ENCODE data around the gene CHERP. TPM values are rescaled to one million over a fixed set of nuclear protein-coding genes. Genes with fewer than 3 reads are reported as not detected.

The CHERP gene
- total and polyA plus RNA-seq, 12 donors, result 2.9 to 50.7 (median 19.0) TPM

DNA sequence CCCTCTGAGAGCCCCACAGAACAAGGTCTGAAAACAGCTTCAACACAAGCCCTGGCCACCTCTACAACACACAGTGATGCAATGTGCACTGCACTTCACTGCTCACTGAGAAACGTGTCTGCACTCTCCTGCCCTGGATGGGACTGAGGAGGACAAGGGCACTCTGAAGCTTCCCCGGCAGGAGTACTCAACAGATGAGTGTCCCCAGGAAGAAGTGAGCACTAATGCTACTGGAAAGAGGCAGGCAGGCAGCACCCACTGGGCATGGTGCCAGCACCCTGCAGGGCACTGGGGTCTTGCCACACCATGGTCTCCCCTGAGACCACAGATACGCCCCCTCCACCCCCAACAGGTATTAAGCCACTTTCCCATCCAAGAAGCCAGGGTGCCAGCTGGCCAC lies 47.7 kb upstream of the CHERP start:
- no peak for TF ChIP-seq POLR2A (IDR thresholded peaks at IDR 0.05)
- TF ChIP-seq, protein P1, sequence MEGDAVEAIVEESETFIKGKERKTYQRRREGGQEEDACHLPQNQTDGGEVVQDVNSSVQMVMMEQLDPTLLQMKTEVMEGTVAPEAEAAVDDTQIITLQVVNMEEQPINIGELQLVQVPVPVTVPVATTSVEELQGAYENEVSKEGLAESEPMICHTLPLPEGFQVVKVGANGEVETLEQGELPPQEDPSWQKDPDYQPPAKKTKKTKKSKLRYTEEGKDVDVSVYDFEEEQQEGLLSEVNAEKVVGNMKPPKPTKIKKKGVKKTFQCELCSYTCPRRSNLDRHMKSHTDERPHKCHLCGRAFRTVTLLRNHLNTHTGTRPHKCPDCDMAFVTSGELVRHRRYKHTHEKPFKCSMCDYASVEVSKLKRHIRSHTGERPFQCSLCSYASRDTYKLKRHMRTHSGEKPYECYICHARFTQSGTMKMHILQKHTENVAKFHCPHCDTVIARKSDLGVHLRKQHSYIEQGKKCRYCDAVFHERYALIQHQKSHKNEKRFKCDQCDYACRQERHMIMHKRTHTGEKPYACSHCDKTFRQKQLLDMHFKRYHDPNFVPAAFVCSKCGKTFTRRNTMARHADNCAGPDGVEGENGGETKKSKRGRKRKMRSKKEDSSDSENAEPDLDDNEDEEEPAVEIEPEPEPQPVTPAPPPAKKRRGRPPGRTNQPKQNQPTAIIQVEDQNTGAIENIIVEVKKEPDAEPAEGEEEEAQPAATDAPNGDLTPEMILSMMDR (IDR thresholded peaks at IDR 0.05), result no peak
- intact Hi-C loops (cut with DNase I), result no loop called here
- DNase-seq, result no peak
- no peak overlapping the region for H3K4me3 ChIP-seq
- H3K27me3 ChIP-seq, result no peaks in the 10 kb centered on the region
- H3K27ac ChIP-seq, result peak overlapping the region in 2 of 5 donors; percentile 17 to 28
- H3K36me3 ChIP-seq (replicated peaks in 1 of 2), result no peaks in the 10 kb centered on the region
- WGBS, 4 donors, result 51 to 60% (median 56%) methylated on average over 1 to 3 of the region's 3 CpGs
- H3K4me1 ChIP-seq (replicated peaks in 1 of 2), result peaks cover 39 to 81% of the 10 kb centered on the region in 2 donors
- H3K9me3 ChIP-seq (replicated peaks in 1 of 3), result no peaks in the 10 kb centered on the region

DNA sequence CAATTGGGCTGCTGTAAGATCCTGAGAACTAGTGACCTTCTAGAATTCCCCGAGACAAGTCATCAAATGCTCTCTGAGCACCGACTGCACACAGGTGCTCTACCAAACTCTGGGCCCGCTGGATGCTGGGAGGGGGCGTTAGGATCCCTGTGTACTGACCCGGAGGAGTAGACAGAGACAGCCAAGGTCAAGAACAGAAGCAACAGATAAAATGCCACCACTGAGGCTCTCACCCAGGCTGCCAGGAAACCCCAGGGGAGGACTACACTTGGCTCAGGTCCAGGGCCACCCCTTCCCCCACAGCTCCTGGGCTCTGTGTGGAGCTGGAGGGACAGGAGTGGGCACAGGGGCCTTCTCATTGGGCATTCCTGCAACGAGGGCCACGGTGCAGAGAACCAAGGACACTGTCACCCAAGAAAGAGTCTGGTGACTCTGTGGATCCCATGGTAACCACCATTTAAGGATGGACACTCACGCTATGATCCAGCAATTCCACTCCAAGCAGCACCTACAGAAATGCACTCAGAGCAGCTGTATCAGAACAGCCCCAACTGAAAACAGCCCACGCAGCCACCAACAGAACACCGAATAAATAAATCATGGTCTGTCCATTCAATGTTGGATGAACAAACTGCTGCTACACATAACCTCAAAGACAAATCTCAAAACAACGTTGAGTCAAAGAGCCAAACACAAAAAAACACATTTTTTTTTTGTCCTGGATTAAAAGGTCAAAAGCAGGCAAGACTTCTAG lies 46.8 kb upstream of the CHERP start:
- TF ChIP-seq POLR2A (IDR thresholded peaks at IDR 0.05), result no peak
- TF ChIP-seq, protein P1 (IDR thresholded peaks at IDR 0.05), result no peak
- Histone ChIP-seq H3K4me3 (no peak overlapping the region), H3K9me3 (replicated peaks in 1 of 3) (no peaks in the 10 kb centered on the region), H3K27ac (peak overlapping the region in 3 of 5 donors; percentile 52 to 72 (median 58)), H3K27me3 (no peaks in the 10 kb centered on the region), H3K4me1 (replicated peaks in 1 of 2) (peaks cover 39 to 80% of the 10 kb centered on the region in 2 donors), H3K36me3 (replicated peaks in 1 of 2) (no peaks in the 10 kb centered on the region)
- DNase-seq, result no peak
- 41 to 54% (median 42%) methylated on average over 8 to 11 of the region's 11 CpGs for WGBS, 4 donors
- intact Hi-C loops (cut with DNase I), result no loop called here

DNA sequence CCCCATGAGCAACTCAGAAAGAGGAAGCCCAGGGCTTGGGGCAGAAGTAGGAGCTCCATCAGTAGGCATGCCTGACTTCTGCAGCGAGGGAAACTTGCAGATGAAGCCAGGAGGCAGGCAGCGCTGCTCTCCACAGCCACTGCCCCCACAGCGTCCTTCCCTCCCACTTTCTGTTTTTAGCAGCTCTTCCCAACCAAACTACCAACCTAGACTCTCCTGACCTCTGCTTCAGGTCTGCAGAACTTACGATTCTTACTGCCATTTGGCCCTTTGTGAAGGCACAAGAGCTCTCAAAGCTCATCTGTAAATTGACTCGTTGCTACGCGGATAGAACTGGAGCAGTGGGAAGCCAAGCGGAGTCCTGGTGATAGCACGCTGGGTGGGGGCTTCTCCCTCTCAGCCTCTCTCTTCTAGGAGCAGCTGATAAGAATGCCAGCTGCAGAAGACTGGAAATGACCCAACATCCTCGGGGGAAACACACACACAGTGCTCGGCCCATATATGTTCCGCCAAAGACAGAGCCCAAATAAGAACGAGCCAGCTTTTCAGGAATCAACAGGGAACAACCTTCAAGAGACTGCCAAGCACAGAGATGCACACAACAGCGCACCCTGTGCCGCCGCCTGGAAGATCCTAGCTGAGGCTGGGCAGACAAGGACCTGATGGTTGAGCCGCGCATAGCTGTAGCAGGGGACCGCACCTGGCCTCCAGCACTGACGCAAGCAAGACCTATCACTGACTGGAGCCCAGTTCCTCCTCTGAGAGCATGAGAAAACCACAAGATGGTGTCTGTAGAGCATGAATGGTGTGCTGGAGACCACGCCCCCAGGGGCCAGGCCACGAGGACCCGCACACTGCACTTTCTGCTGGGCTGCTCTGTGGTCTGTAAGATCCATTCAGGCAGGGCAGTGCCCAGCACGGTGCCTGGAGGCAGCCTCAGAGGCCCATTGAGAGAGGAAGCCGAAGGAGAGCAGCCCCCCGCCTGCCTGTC lies 45.9 kb upstream of the CHERP start:
- peaks cover 39 to 84% of the 10 kb centered on the region in 2 donors for H3K4me1 ChIP-seq (replicated peaks in 1 of 2)
- WGBS, 4 donors, result 13 to 27% (median 20%) methylated on average over 17 to 26 of the region's 26 CpGs

More for the DNA sequence above, 45.9 kb upstream of the CHERP start:
- H3K27ac ChIP-seq, result peak overlapping the region in 4 of 5 donors; percentile 45 to 72 (median 55)
- no peak overlapping the region for H3K4me3 ChIP-seq
- no peaks in the 10 kb centered on the region for H3K27me3 ChIP-seq
- TF ChIP-seq, protein P1 (IDR thresholded peaks at IDR 0.05), result no peak
- no peak for TF ChIP-seq POLR2A (IDR thresholded peaks at IDR 0.05)
- H3K9me3 ChIP-seq (replicated peaks in 1 of 3), result no peaks in the 10 kb centered on the region
- intact Hi-C loops (cut with DNase I), result no loop called here
- DNase-seq, result peak in 3 of 7 donors; percentile 56 to 75 (median 60)
- H3K36me3 ChIP-seq (replicated peaks in 1 of 2), result no peaks in the 10 kb centered on the region

Measured in adrenal gland (tissue), 12 donors.